ENCODE measurements around the gene HOMER3. TPM values are rescaled to one million over a fixed set of nuclear protein-coding genes. Genes with fewer than 3 reads are reported as not detected.

HOMER3 gene
- total and polyA plus RNA-seq, 4 experiments from 2014 or later = 2.1 to 2.7 (median 2.5) TPM

DNA sequence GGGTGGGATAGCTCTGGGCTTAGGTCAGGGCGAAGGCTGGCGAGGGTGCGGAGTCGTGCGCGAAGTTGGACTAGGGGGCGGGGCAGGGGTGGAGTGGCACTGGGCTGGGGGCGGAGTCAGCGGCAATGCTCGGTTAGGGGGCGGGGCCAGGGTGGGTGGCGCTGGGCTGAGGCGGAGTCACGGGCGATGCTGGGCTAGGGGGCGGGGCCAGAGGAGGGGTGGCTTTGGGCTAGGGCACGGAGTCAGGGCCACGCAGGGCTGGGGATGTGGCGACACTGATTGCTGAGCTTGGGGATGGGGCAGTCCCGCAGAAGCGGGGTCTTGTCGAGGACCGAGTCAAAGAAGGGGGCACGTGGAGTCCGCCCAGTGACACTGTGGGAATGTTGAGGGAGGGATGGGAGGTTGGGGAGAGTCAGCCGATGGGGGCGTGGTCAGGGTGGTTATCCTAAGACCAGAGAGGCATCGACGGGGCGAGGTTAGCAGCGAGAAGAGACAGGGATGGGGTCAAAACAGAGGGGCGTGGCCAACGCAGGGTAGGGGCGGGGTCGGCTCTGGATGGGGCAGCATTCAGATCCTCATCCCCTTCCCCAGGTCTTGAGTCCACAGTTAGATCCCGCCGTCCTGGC, 8.7 kb downstream of the HOMER3 start:
- CTCF ChIA-PET (ENCODE audit: partially characterized antibody) = no interaction called here
- H3K4me3 ChIP-seq (ENCODE audit: low read length in 2 of 2) = peak overlapping the region in 1 of 2 donors; percentile 34
- H3K36me3 Mint-ChIP-seq = peaks cover 0 to 3% of the 10 kb centered on the region in 2 donors

GRCh38 chr19:18931316-18932162, 9.5 kb downstream of the HOMER3 start:
- H3K4me3 Mint-ChIP-seq = peak overlapping the region in 2 of 8 donors; percentile 17 to 21
- POLR2A ChIA-PET (ENCODE audit: partially characterized antibody) = interaction anchor here (1.3 kb wide), 1 partner anchor 12 kb away, joined by 4 read pairs; the partner anchor contains the start of genes COPE and DDX49
- intact Hi-C loops (cut with micrococcal nuclease) = loop anchor here (1.0 kb wide), 1 partner anchor 12 kb away; the partner anchor contains the start of genes COPE and DDX49

More for the DNA sequence above, 8.7 kb downstream of the HOMER3 start:
- Histone ChIP-seq H3K4me1 (ENCODE audit: insufficient read depth, low read length) (peaks cover 8% of the 10 kb centered on the region), H3K36me3 (ENCODE audit: insufficient read depth, low read length) (no peaks in the 10 kb centered on the region), H3K27ac (ENCODE audit: low read depth, low read length) (no peak overlapping the region), H3K9me3 (ENCODE audit: control insufficient read depth in 1 of 2, low read length in 2 of 2) (no peaks in the 10 kb centered on the region), H3K27me3 (ENCODE audit: insufficient read depth, low read length) (no peaks in the 10 kb centered on the region)
- Mint-ChIP-seq H3K4me3 (peak overlapping the region; percentile 65 to 91 (median 80)), H3K27me3 (peaks cover 3 to 10% of the 10 kb centered on the region in 2 donors), H3K4me1 (peaks cover 3 to 12% (median 7%) of the 10 kb centered on the region in 4 donors), H3K9me3 (no peaks in the 10 kb centered on the region), H3K27ac (peak overlapping the region in 5 of 7 donors; percentile 16 to 74 (median 53))
- intact Hi-C loops (cut with micrococcal nuclease) = loop anchor here (1.0 kb wide), 1 partner anchor 13 kb away; the partner anchor contains the start of genes COPE and DDX49
- peak; percentile 70 to 87 (median 73) for DNase-seq
- POLR2A ChIA-PET (ENCODE audit: partially characterized antibody) = interaction anchor here (1.3 kb wide), 1 partner anchor 13 kb away, joined by 4 read pairs; the partner anchor contains the start of genes COPE and DDX49

DNA sequence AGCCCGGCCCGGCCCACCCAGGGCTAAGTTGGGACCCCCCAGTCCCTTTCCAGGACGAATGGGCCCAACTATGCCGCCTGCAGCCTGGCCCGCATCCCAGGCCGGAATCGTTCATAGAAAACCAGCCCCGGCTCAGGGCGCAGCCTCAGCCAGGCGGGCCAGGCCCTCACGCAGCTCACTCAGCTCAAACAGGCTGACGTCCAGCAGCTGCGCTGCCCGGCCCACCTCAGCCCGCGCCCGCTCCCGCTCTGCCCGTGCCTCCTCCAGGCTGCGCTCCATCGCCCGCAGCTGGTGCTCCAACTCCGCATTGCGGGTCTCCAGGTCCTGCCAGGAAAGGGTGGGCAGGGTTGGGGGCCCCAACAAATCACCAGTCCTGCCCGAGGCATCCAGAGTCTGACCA, 11.7 kb downstream of the HOMER3 start:
- H3K9me3 Mint-ChIP-seq = no peaks in the 10 kb centered on the region
- H3K4me1 Mint-ChIP-seq = peaks cover 3 to 12% (median 7%) of the 10 kb centered on the region in 4 donors
- H3K4me1 ChIP-seq (ENCODE audit: insufficient read depth, low read length) = peaks cover 8% of the 10 kb centered on the region
- H3K27ac Mint-ChIP-seq = no peak overlapping the region
- ChIA-PET CTCF (ENCODE audit: partially characterized antibody) (interaction anchor here (0.7 kb wide), 1 partner anchor 519 kb away, joined by 3 read pairs; no protein-coding TSS in a partner anchor), POLR2A (ENCODE audit: partially characterized antibody) (interaction anchor here (0.6 to 3.4 kb wide), 2 partner anchors 9 to 218 kb away, joined by 3 to 17 read pairs; partner anchors contain the start of genes COPE and DDX49)
- H3K9me3 ChIP-seq (ENCODE audit: control insufficient read depth in 1 of 2, low read length in 2 of 2) = no peaks in the 10 kb centered on the region
- H3K27me3 ChIP-seq (ENCODE audit: insufficient read depth, low read length) = no peaks in the 10 kb centered on the region
- peaks cover 13% of the 10 kb centered on the region for H3K36me3 ChIP-seq (ENCODE audit: insufficient read depth, low read length)
- H3K4me3 Mint-ChIP-seq = no peak overlapping the region
- DNase-seq = no peak
- H3K27me3 Mint-ChIP-seq = peaks cover 3 to 10% of the 10 kb centered on the region in 2 donors
- peaks cover 8 to 22% of the 10 kb centered on the region in 2 donors for H3K36me3 Mint-ChIP-seq
- H3K4me3 ChIP-seq (ENCODE audit: low read length in 2 of 2) = no peak overlapping the region
- intact Hi-C loops (cut with micrococcal nuclease) = no loop called here
- H3K27ac ChIP-seq (ENCODE audit: low read depth, low read length) = no peak overlapping the region

More at GRCh38 chr19:18931316-18932162, 9.5 kb downstream of the HOMER3 start:
- Mint-ChIP-seq H3K9me3 (no peaks in the 10 kb centered on the region), H3K4me1 (peaks cover 3 to 12% (median 7%) of the 10 kb centered on the region in 4 donors), H3K27me3 (peaks cover 3 to 10% of the 10 kb centered on the region in 2 donors), H3K27ac (peak overlapping the region in 1 of 7 donors; percentile 29), H3K36me3 (peaks cover 0 to 6% of the 10 kb centered on the region in 2 donors)
- Histone ChIP-seq H3K4me1 (ENCODE audit: insufficient read depth, low read length) (peaks cover 8% of the 10 kb centered on the region), H3K27me3 (ENCODE audit: insufficient read depth, low read length) (no peaks in the 10 kb centered on the region), H3K27ac (ENCODE audit: low read depth, low read length) (no peak overlapping the region), H3K9me3 (ENCODE audit: control insufficient read depth in 1 of 2, low read length in 2 of 2) (no peaks in the 10 kb centered on the region), H3K36me3 (ENCODE audit: insufficient read depth, low read length) (no peaks in the 10 kb centered on the region), H3K4me3 (ENCODE audit: low read length in 2 of 2) (no peak overlapping the region)
- CTCF ChIA-PET (ENCODE audit: partially characterized antibody) = interaction anchor here (0.8 kb wide), 1 partner anchor 9 kb away, joined by 3 read pairs; no protein-coding TSS in a partner anchor
- DNase-seq = no peak

GRCh38 chr19:18928018-18928805, 12.8 kb downstream of the HOMER3 start:
- intact Hi-C loops (cut with micrococcal nuclease) = no loop called here
- Mint-ChIP-seq H3K36me3 (peaks cover 11 to 30% of the 10 kb centered on the region in 2 donors), H3K4me1 (peaks cover 3 to 7% (median 5%) of the 10 kb centered on the region in 4 donors), H3K27me3 (peaks cover 0 to 5% of the 10 kb centered on the region in 2 donors), H3K27ac (no peak overlapping the region), H3K4me3 (no peak overlapping the region), H3K9me3 (no peaks in the 10 kb centered on the region)
- Histone ChIP-seq H3K36me3 (ENCODE audit: insufficient read depth, low read length) (peaks cover 22% of the 10 kb centered on the region), H3K4me3 (ENCODE audit: low read length in 2 of 2) (no peak overlapping the region), H3K9me3 (ENCODE audit: control insufficient read depth in 1 of 2, low read length in 2 of 2) (no peaks in the 10 kb centered on the region), H3K4me1 (ENCODE audit: insufficient read depth, low read length) (peaks cover 8% of the 10 kb centered on the region), H3K27ac (ENCODE audit: low read depth, low read length) (no peak overlapping the region), H3K27me3 (ENCODE audit: insufficient read depth, low read length) (no peaks in the 10 kb centered on the region)
- ChIA-PET POLR2A (ENCODE audit: partially characterized antibody) (interaction anchor here (0.6 to 3.4 kb wide), 3 partner anchors 8 to 81 kb away, joined by 3 to 17 read pairs (median 3); partner anchors contain the start of genes COPE and DDX49), CTCF (ENCODE audit: partially characterized antibody) (no interaction called here)
- DNase-seq = no peak

DNA sequence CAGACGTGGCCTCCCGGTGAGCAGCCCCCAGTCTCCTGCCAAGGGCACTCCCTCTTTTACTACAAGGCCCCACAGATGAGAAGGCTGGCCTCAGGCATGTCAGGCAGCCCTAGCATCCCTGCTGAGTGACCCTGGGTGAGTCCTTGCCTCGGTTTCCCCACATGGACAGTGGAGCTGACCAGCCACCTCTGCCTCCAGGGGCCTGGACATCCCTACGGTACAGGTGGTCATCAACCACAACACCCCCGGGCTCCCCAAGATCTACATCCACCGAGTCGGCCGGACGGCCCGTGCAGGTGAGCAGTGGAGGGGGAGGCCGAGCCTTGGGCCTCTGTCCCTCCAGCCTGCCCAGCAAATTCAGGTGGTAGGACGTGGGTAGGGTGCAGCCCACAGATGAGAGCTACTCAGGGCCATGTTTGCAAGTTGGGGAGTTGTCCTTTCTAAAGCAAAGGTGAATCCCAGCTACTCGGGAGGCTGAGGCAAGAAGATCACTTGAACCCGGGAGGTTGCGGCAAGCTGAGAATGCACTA, 16.3 kb downstream of the HOMER3 start:
- Histone ChIP-seq H3K36me3 (ENCODE audit: insufficient read depth, low read length) (peaks cover 40% of the 10 kb centered on the region), H3K27ac (ENCODE audit: low read depth, low read length) (no peak overlapping the region), H3K9me3 (ENCODE audit: control insufficient read depth in 1 of 2, low read length in 2 of 2) (no peaks in the 10 kb centered on the region), H3K27me3 (ENCODE audit: insufficient read depth, low read length) (no peaks in the 10 kb centered on the region), H3K4me3 (ENCODE audit: low read length in 2 of 2) (no peak overlapping the region), H3K4me1 (ENCODE audit: insufficient read depth, low read length) (peaks cover 14% of the 10 kb centered on the region)
- CTCF ChIA-PET (ENCODE audit: partially characterized antibody) = no interaction called here
- POLR2A ChIA-PET (ENCODE audit: partially characterized antibody) = no interaction called here
- Mint-ChIP-seq H3K9me3 (no peaks in the 10 kb centered on the region), H3K4me1 (peaks cover 5 to 17% (median 8%) of the 10 kb centered on the region in 4 donors), H3K27ac (peak overlapping the region in 2 of 7 donors; percentile 80 to 84), H3K36me3 (peaks cover 23 to 45% of the 10 kb centered on the region in 2 donors), H3K27me3 (no peaks in the 10 kb centered on the region), H3K4me3 (peak overlapping the region in 2 of 8 donors; percentile 24 to 28)
- DNase-seq = no peak
- intact Hi-C loops (cut with micrococcal nuclease) = no loop called here

- Mint-ChIP-seq H3K4me3 (no peak overlapping the region), H3K4me1 (peaks cover 16 to 38% (median 25%) of the 10 kb centered on the region in 4 donors), H3K9me3 (no peaks in the 10 kb centered on the region), H3K36me3 (peaks cover 23 to 54% of the 10 kb centered on the region in 2 donors), H3K27ac (peak overlapping the region in 1 of 7 donors; percentile 55), H3K27me3 (no peaks in the 10 kb centered on the region)
- POLR2A ChIA-PET (ENCODE audit: partially characterized antibody) = no interaction called here
- H3K36me3 ChIP-seq (ENCODE audit: insufficient read depth, low read length) = peaks cover 40% of the 10 kb centered on the region
- intact Hi-C loops (cut with micrococcal nuclease) = no loop called here
- H3K4me3 ChIP-seq (ENCODE audit: low read length in 2 of 2) = no peak overlapping the region
- no peaks in the 10 kb centered on the region for H3K9me3 ChIP-seq (ENCODE audit: control insufficient read depth in 1 of 2, low read length in 2 of 2)
- no peaks in the 10 kb centered on the region for H3K27me3 ChIP-seq (ENCODE audit: insufficient read depth, low read length)
- no peak for DNase-seq
- CTCF ChIA-PET (ENCODE audit: partially characterized antibody) = no interaction called here
- no peak overlapping the region for H3K27ac ChIP-seq (ENCODE audit: low read depth, low read length)
- H3K4me1 ChIP-seq (ENCODE audit: insufficient read depth, low read length) = peaks cover 27% of the 10 kb centered on the region
These were observed 18.6 kb downstream of the HOMER3 start for GRCh38 chr19:18922228-18922985.
